K562 (cell line): ENCODE measurements around the gene DBNDD1. TPM values are rescaled to one million over a fixed set of nuclear protein-coding genes. Genes with fewer than 3 reads are reported as not detected.

Experiments used
- ATF1 ChIP-seq, 2 experiments: fragments of 450-650 bp in 1 of 2; IDR thresholded peaks; 2 replicates each; pipeline ENCODE4 v1.6.1; 2016; ENCODE audit warnings: missing compliant biosample characterization in 1 of 2, missing genetic modification characterization in 1 of 2
- CCAR2 ChIP-seq: fragments of 200-400 bp; formaldehyde crosslinking; IDR thresholded peaks from 2 replicates; pipeline ENCODE4 v1.6.1; 2017; ENCODE audit warnings: mild to moderate bottlenecking, low read depth, low read length
- CTCF ChIP-seq, 3 experiments: IDR thresholded peaks in 2 of 3; conservative IDR thresholded peaks in 1 of 3; 2 replicates each; pipeline ENCODE4 v1.5.1; 2011 to 2012; ENCODE audit warnings: low read length in 3 of 3, mild to moderate bottlenecking in 3 of 3, control low read depth in 2 of 3, improper control_type of control experiment in 1 of 3, inconsistent platforms in 1 of 3, low read depth in 1 of 3, mixed read lengths in 1 of 3, moderate library complexity in 1 of 3; ENCODE audit not compliant: insufficient read depth in 2 of 3
- E2F5 ChIP-seq: sonication (generic); formaldehyde crosslinking; IDR thresholded peaks from 2 replicates; pipeline ENCODE4 v1.8.0; 2022; ENCODE audit warnings: mild to moderate bottlenecking, missing genetic modification reagents
- FOSL1 ChIP-seq: fragments of 200-800 bp; sonication (Bioruptor generic); conservative IDR thresholded peaks from 2 replicates; pipeline ENCODE4 v1.6.1; 2016; ENCODE audit warnings: missing genetic modification characterization, missing compliant biosample characterization
- FOXP4 ChIP-seq: sonication (generic); formaldehyde crosslinking; IDR thresholded peaks from 2 replicates; pipeline ENCODE4 v1.8.0; 2022; ENCODE audit warnings: mild to moderate bottlenecking, missing genetic modification reagents, borderline replicate concordance
- GTF3C2 ChIP-seq: IDR thresholded peaks from 3 replicates; pipeline ENCODE4 v1.6.1; 2011; ENCODE audit warnings: borderline replicate concordance, mild to moderate bottlenecking, moderate library complexity; ENCODE audit not compliant: insufficient read length; ENCODE audit errors: extremely low read depth
- HDAC1 ChIP-seq, 2 experiments: fragments of 450-650 bp; IDR thresholded peaks; 2 replicates each; pipeline ENCODE4 v1.6.1; 2016 to 2017; ENCODE audit warnings: inconsistent platforms in 1 of 2, mild to moderate bottlenecking in 1 of 2, moderate library complexity in 1 of 2
- HMGN3 ChIP-seq: IDR thresholded peaks from 2 replicates; pipeline ENCODE4 v1.6.1; 2011; ENCODE audit warnings: borderline replicate concordance, low read depth, mild to moderate bottlenecking, mixed read lengths, low read length; ENCODE audit not compliant: insufficient read length; ENCODE audit errors: extremely low read depth
- KAT2B ChIP-seq: IDR thresholded peaks from one replicate; pipeline ENCODE4 v1.6.1; 2012; ENCODE audit warnings: low read depth, mild to moderate bottlenecking, control low read depth, inconsistent platforms, low read length, moderate library complexity
- POLR2A ChIP-seq: fragments of 450-650 bp; conservative IDR thresholded peaks from 2 replicates; pipeline ENCODE4 v1.6.1; 2016
- SAFB2 ChIP-seq: fragments of 200-400 bp; formaldehyde crosslinking; IDR thresholded peaks from 2 replicates; pipeline ENCODE4 v1.6.1; 2018; ENCODE audit warnings: borderline replicate concordance, low read length, low read depth, moderate library complexity; ENCODE audit not compliant: severe bottlenecking
- TGIF2 ChIP-seq: sonication (generic); formaldehyde crosslinking; IDR thresholded peaks from 2 replicates; pipeline ENCODE4 v1.8.1; 2022; ENCODE audit warnings: mild to moderate bottlenecking, missing genetic modification reagents, moderate library complexity
- ZNF239 ChIP-seq: fragments of 250-450 bp; sonication (Bioruptor Pico); IDR thresholded peaks from 2 replicates; pipeline ENCODE4 v1.4.0; 2020; ENCODE audit warnings: mild to moderate bottlenecking
- ZNF586 ChIP-seq: fragments of 450-650 bp; formaldehyde crosslinking; conservative IDR thresholded peaks from 2 replicates; pipeline ENCODE4 v1.4.0; 2020; ENCODE audit warnings: mild to moderate bottlenecking, moderate library complexity
- polyA plus RNA-seq, 8 experiments: library from polyadenylated mRNA; depleted of rRNA in 4 of 8; stranded (reverse) in 5 of 8; unstranded in 3 of 8; fragments of >200 nt; fragmentation: Nextera tagmentation in 2 of 8; fragmentation: Illumina TruSeq in 1 of 8; extraction: Ambion mirVana in 2 of 8; extraction: Trizol in 1 of 8; gene quantifications; 2 replicates each; pipeline versions ENCODE4 v1.2.1 to v1.2.3, GENCODE V29; 2011 to 2014; ENCODE audit warnings: inconsistent platforms in 1 of 8, missing spikeins in 1 of 8
- total RNA-seq, 7 experiments: library from RNA; depleted of rRNA in 6 of 7; stranded (reverse); fragments of >200 nt in 6 of 7; fragmentation: Illumina TruSeq in 2 of 7; extraction: Trizol in 2 of 7; gene quantifications; 2 replicates each; pipeline versions ENCODE4 v1.2.1 to v1.2.3, GENCODE V29; 2011 to 2021; ENCODE audit warnings: low replicate concordance in 1 of 7

The DBNDD1 gene
- total and polyA plus RNA-seq, 9 of the 15 experiments (the other 6 are each of a cell fraction or from before 2014, with no cell fraction given): 0.55 to 13.0 (median 5.8) TPM

- TF ChIP-seq GTF3C2: no peak
- TF ChIP-seq TGIF2 (CRISPR knock-in tag): no peak
- TF ChIP-seq POLR2A: peak; percentile 97
- no peak for TF ChIP-seq ZNF239 (CRISPR knock-in tag)
- no peak for TF ChIP-seq ZNF586
- no peak for TF ChIP-seq CCAR2
- TF ChIP-seq FOXP4: peak; percentile 81; the same call in 1 of the 2 replicates
- TF ChIP-seq FOSL1 (tag): 0 out of 2 replicates have a peak, but pooled peaks have one; percentile 7
- TF ChIP-seq ATF1 (CRISPR knock-in tag; IDR thresholded peaks at IDR 0.05): peak; percentile 85
- TF ChIP-seq ATF1 (tag; IDR thresholded peaks at IDR 0.05): peak; percentile 99
- peak in 1 of 3 experiments; percentile 26; a peak in 1 of 6 replicates for TF ChIP-seq CTCF (IDR thresholded peaks at IDR 0.05 in 2 of 3, conservative IDR thresholded peaks at IDR 0.05 in 1 of 3; ENCODE audit: insufficient read depth in 2 of 3, low read depth in 1 of 3, low read length in 3 of 3)
- peak in 1 of 2 experiments; percentile 96; a peak in 2 of 4 replicates for TF ChIP-seq HDAC1 (IDR thresholded peaks at IDR 0.05)
- TF ChIP-seq KAT2B: no peak
- TF ChIP-seq E2F5: 0 out of 2 replicates have a peak, but pooled peaks have one; percentile 41
- peak; percentile 17 for TF ChIP-seq HMGN3
- TF ChIP-seq SAFB2: no peak
Observed at GRCh38 chr16:89972244-89973234, 46.7 kb downstream of the DBNDD1 start (continued).
